Globus pallidus (tissue), 1 donor: ENCODE measurements around the gene LPP.

Experiments
- DNase-seq: peaks from one replicate; pipeline ENCODE4 v3.0.0-alpha.2; 2015; ENCODE audit warnings: low spot score

The LPP gene

GRCh38 chr3:188786424-188786823 is 632.5 kb downstream of the LPP start:
- no peak for DNase-seq

- DNase-seq = no peak
These were observed 634.7 kb downstream of the LPP start for GRCh38 chr3:188788621-188789081.

- DNase-seq = no peak
These were observed 635.3 kb downstream of the LPP start for GRCh38 chr3:188789251-188789650.

- DNase-seq = no peak
These were observed 637.4 kb downstream of the LPP start for GRCh38 chr3:188791311-188791710.

GRCh38 chr3:188792793-188793192 is 638.8 kb downstream of the LPP start:
- peak; percentile 65 for DNase-seq

GRCh38 chr3:188796122-188796631 is 642.2 kb downstream of the LPP start:
- peak; percentile 63 for DNase-seq

- DNase-seq = no peak
These were observed 643.1 kb downstream of the LPP start for GRCh38 chr3:188797045-188797444.

GRCh38 chr3:188798556-188799145 is 644.7 kb downstream of the LPP start:
- no peak for DNase-seq

- DNase-seq = no peak
These were observed 647.4 kb downstream of the LPP start for GRCh38 chr3:188801393-188801792.

- no peak for DNase-seq
These were observed 648.7 kb downstream of the LPP start for GRCh38 chr3:188802645-188803044.

- no peak for DNase-seq
These were observed 653.0 kb downstream of the LPP start for GRCh38 chr3:188807006-188807405.

GRCh38 chr3:188812198-188812597 is 658.2 kb downstream of the LPP start:
- no peak for DNase-seq

- no peak for DNase-seq
These were observed 660.6 kb downstream of the LPP start for GRCh38 chr3:188814581-188814980.

GRCh38 chr3:188817103-188817934 is 663.4 kb downstream of the LPP start:
- no peak for DNase-seq

- DNase-seq = no peak
These were observed 663.9 kb downstream of the LPP start for GRCh38 chr3:188817935-188818269.

- no peak for DNase-seq
These were observed 664.3 kb downstream of the LPP start for GRCh38 chr3:188818282-188818681.

- no peak for DNase-seq
These were observed 666.0 kb downstream of the LPP start for GRCh38 chr3:188819939-188820338.

GRCh38 chr3:188822004-188822403 is 668.0 kb downstream of the LPP start:
- DNase-seq = no peak

- DNase-seq = no peak
These were observed 668.5 kb downstream of the LPP start for GRCh38 chr3:188822411-188822810.

- no peak for DNase-seq
These were observed 670.6 kb downstream of the LPP start for GRCh38 chr3:188824566-188824965.

- DNase-seq = no peak
These were observed 671.9 kb downstream of the LPP start for GRCh38 chr3:188825901-188826300.

GRCh38 chr3:188826574-188826973 is 672.6 kb downstream of the LPP start:
- DNase-seq = no peak

- DNase-seq = no peak
These were observed 673.1 kb downstream of the LPP start for GRCh38 chr3:188827103-188827502.

GRCh38 chr3:188827576-188827975 is 673.6 kb downstream of the LPP start:
- DNase-seq = no peak
